B cell (primary cell): ENCODE measurements around the gene KCND2. TPM values are rescaled to one million over a fixed set of nuclear protein-coding genes. Genes with fewer than 3 reads are reported as not detected.

Experiments used
- ATAC-seq: fragments of 200-7000 bp; cut with Tn5 transposase; one replicate; pipeline ENCODE4 v1.10.0; 2021; ENCODE audit warnings: low read depth, mild to moderate bottlenecking, moderate number of reproducible peaks, moderate library complexity
- CTCF ChIA-PET: fragments of 350-600 bp; sonication (Branson Sonifier 250); formaldehyde crosslinking; loops from one replicate; lab custom pipeline; 2021; ENCODE audit warnings: antibody characterized with exemption, inconsistent platforms; lab: Charles Lee
- POLR2A ChIA-PET: fragments of 350-600 bp; sonication (Branson Sonifier 250); formaldehyde crosslinking; loops from one replicate; lab custom pipeline; 2021; ENCODE audit warnings: antibody characterized with exemption; lab: Charles Lee
- DNase-seq: peaks from one replicate; pipeline ENCODE4 v3.0.0; 2013
- H2AFZ ChIP-seq: 2 replicates; pipeline ENCODE4 v1.6.1; 2012; ENCODE audit warnings: mild to moderate bottlenecking, low read depth, low read length; ENCODE audit not compliant: insufficient read depth, poor library complexity, severe bottlenecking
- H3K27ac ChIP-seq, 2 donors: 1 replicate in 1 of 2; 2 replicates in 1 of 2; pipeline ENCODE4 v1.5.1; 2012 to 2013; ENCODE audit warnings: low read length in 2 of 2, mild to moderate bottlenecking in 2 of 2, moderate library complexity in 1 of 2
- H3K27me3 ChIP-seq, 4 experiments: fragments of 200-600 bp in 1 of 4; sonication (generic) in 1 of 4; replicated peaks in 1 of 4; 1 replicate in 2 of 4; 2 replicates in 2 of 4; pipeline versions ENCODE4 v1.6.1 to v1.7.0; 2013 to 2016; ENCODE audit warnings: low read length in 3 of 4, mild to moderate bottlenecking in 2 of 4, mixed read lengths in 1 of 4, moderate library complexity in 1 of 4; ENCODE audit not compliant: insufficient read depth in 4 of 4, control insufficient read depth in 3 of 4; ENCODE audit errors: control extremely low read depth in 1 of 4
- H3K36me3 ChIP-seq, 2 experiments: replicated peaks in 1 of 2; 1 replicate in 1 of 2; 2 replicates in 1 of 2; pipeline versions ENCODE4 v1.6.1 to v1.7.1; 2013; ENCODE audit warnings: low read length in 1 of 2; ENCODE audit not compliant: insufficient read depth in 2 of 2, control insufficient read depth in 1 of 2; ENCODE audit errors: control extremely low read depth in 1 of 2, extremely low read depth in 1 of 2
- H3K4me1 ChIP-seq, 2 donors: fragments of 200-600 bp in 1 of 2; sonication (generic) in 1 of 2; 1 replicate in 1 of 2; 2 replicates in 1 of 2; pipeline versions ENCODE4 v1.5.1 to v1.6.1; 2013 to 2017; ENCODE audit warnings: low read length in 2 of 2; ENCODE audit not compliant: control insufficient read depth in 2 of 2, insufficient read depth in 2 of 2
- H3K4me2 ChIP-seq: replicated peaks from 2 replicates; pipeline ENCODE3; 2012; ENCODE audit warnings: mild to moderate bottlenecking, low read depth, low read length; ENCODE audit not compliant: poor library complexity, severe bottlenecking
- H3K4me3 ChIP-seq, 5 experiments: fragments of 200-600 bp in 1 of 5; sonication (generic) in 1 of 5; 1 replicate in 3 of 5; 2 replicates in 2 of 5; pipeline versions ENCODE4 v1.5.1 to v1.7.0; 2011 to 2016; ENCODE audit warnings: low read length in 4 of 5, mild to moderate bottlenecking in 4 of 5, low read depth in 2 of 5, control low read depth in 1 of 5, moderate library complexity in 1 of 5; ENCODE audit not compliant: insufficient read depth in 1 of 5; ENCODE audit errors: control extremely low read depth in 1 of 5, extremely low read depth in 1 of 5
- H3K79me2 ChIP-seq: fragments of 200-600 bp; sonication (generic); one replicate; pipeline ENCODE4 v1.6.0; 2016; ENCODE audit warnings: low read length; ENCODE audit not compliant: control insufficient read depth, insufficient read depth
- H3K9ac ChIP-seq: fragments of 200-600 bp; sonication (generic); 2 replicates; pipeline ENCODE4 v1.6.1; 2017; ENCODE audit warnings: mild to moderate bottlenecking, low read length, moderate library complexity
- H3K9me3 ChIP-seq, 3 donors: one replicate each; pipeline versions ENCODE4 v1.6.1 to v1.7.1; 2013; ENCODE audit warnings: low read length in 2 of 3; ENCODE audit not compliant: control insufficient read depth in 2 of 3, insufficient read depth in 1 of 3; ENCODE audit errors: control extremely low read depth in 1 of 3
- H4K20me1 ChIP-seq: 2 replicates; pipeline ENCODE4 v1.6.0; 2012; ENCODE audit warnings: mild to moderate bottlenecking, low read length; ENCODE audit not compliant: insufficient read depth, control insufficient read depth, poor library complexity, severe bottlenecking
- H3K27ac Mint-ChIP-seq: one replicate; pipeline ENCODE4 v1.8.0; 2021; ENCODE audit warnings: mixed read lengths
- H3K27me3 Mint-ChIP-seq: one replicate; pipeline ENCODE4 v1.8.0; 2021; ENCODE audit warnings: mixed read lengths
- H3K4me1 Mint-ChIP-seq: one replicate; pipeline ENCODE4 v1.8.0; 2021; ENCODE audit warnings: mixed read lengths
- H3K4me3 Mint-ChIP-seq: one replicate; pipeline ENCODE4 v1.8.0; 2021; ENCODE audit warnings: mixed read lengths
- H3K9me3 Mint-ChIP-seq: one replicate; pipeline ENCODE4 v1.8.0; 2022; ENCODE audit warnings: mixed read lengths; ENCODE audit not compliant: insufficient read depth
- CTCF ChIP-seq: fragments of 200-600 bp; IDR thresholded peaks from one replicate; pipeline ENCODE4 v1.8.0; 2022; ENCODE audit warnings: antibody characterized with exemption, mild to moderate bottlenecking
- EZH2 ChIP-seq: IDR thresholded peaks from 2 replicates; pipeline ENCODE4 v1.6.1; 2012; ENCODE audit warnings: borderline replicate concordance, low read depth, mild to moderate bottlenecking, moderate library complexity, low read length; ENCODE audit not compliant: insufficient read depth, poor library complexity, severe bottlenecking
- WGBS: methylation state at CpG from one replicate; pipeline ENCODE4 v1.1.5; 2013; ENCODE audit warnings: missing lambda C conversion rate; ENCODE audit not compliant: insufficient coverage; 5-methylcytosine and 5-hydroxymethylcytosine counted together
- intact Hi-C: fragments of 100-400 bp; cut with micrococcal nuclease; formaldehyde crosslinking; loops from one replicate; pipeline ENCODE4 v1.10.0; 2022
- polyA plus RNA-seq: library from polyadenylated mRNA; depleted of rRNA; stranded (reverse); fragments of >200 nt; gene quantifications from 2 replicates; pipeline ENCODE4 v1.2.3, GENCODE V29; 2012
- total RNA-seq, 2 donors: library from RNA; stranded (reverse); fragments of 120-200 nt in 1 of 2; gene quantifications; 1 replicate in 1 of 2; 2 replicates in 1 of 2; pipeline versions ENCODE4 v1.2.3 to v1.2.4, GENCODE V29; 2013 to 2022

The KCND2 gene
- total and polyA plus RNA-seq, 2 donors (not counting 1 experiment from before 2014, with no cell fraction given): not detected

- H3K4me3 Mint-ChIP-seq: no peak overlapping the region
- ATAC-seq (no peak), DNase-seq (no peak)
- no peaks in the 10 kb centered on the region for H3K79me2 ChIP-seq
- no peak overlapping the region for H3K27ac Mint-ChIP-seq
- H3K4me2 ChIP-seq: no peak overlapping the region
- H3K9ac ChIP-seq: no peak overlapping the region
- no peaks in the 10 kb centered on the region for H3K9me3 ChIP-seq
- POLR2A ChIA-PET: no interaction called here
- no peaks in the 10 kb centered on the region for H3K9me3 Mint-ChIP-seq
- no peaks in the 10 kb centered on the region for H3K27me3 Mint-ChIP-seq
- intact Hi-C loops: no loop called here
- no CpG with 5 or more reads among the region's 3 CpGs for WGBS
- no peaks in the 10 kb centered on the region for H3K4me1 ChIP-seq
- H3K27me3 ChIP-seq: no peaks in the 10 kb centered on the region
- H3K27ac ChIP-seq: no peak overlapping the region
- H3K4me1 Mint-ChIP-seq: no peaks in the 10 kb centered on the region
- no peaks in the 10 kb centered on the region for H3K36me3 ChIP-seq
- H2AFZ ChIP-seq: no peak overlapping the region
- TF ChIP-seq EZH2 (no peak), CTCF (no peak)
- H3K4me3 ChIP-seq: no peak overlapping the region
- CTCF ChIA-PET: no interaction called here
- no peaks in the 10 kb centered on the region for H4K20me1 ChIP-seq
Measured at GRCh38 chr7:120586571-120586970, 313.6 kb downstream of the KCND2 start.

- no peak overlapping the region for H2AFZ ChIP-seq
- no peak overlapping the region for H3K4me2 ChIP-seq
- H3K27me3 ChIP-seq: no peaks in the 10 kb centered on the region
- no peak overlapping the region for H3K27ac ChIP-seq
- Mint-ChIP-seq H3K27me3 (no peaks in the 10 kb centered on the region), H3K27ac (no peak overlapping the region), H3K4me3 (no peak overlapping the region), H3K4me1 (no peaks in the 10 kb centered on the region), H3K9me3 (no peaks in the 10 kb centered on the region)
- H3K4me1 ChIP-seq: no peaks in the 10 kb centered on the region
- ATAC-seq: no peak
- intact Hi-C loops: no loop called here
- no peaks in the 10 kb centered on the region for H3K36me3 ChIP-seq
- no peak overlapping the region for H3K4me3 ChIP-seq
- DNase-seq: no peak
- H3K79me2 ChIP-seq: no peaks in the 10 kb centered on the region
- WGBS: no CpG with 5 or more reads among the region's 3 CpGs
- ChIA-PET POLR2A (no interaction called here), CTCF (no interaction called here)
- H3K9me3 ChIP-seq: no peaks in the 10 kb centered on the region
- TF ChIP-seq CTCF (no peak), EZH2 (no peak)
- H3K9ac ChIP-seq: no peak overlapping the region
- no peaks in the 10 kb centered on the region for H4K20me1 ChIP-seq
Measured at GRCh38 chr7:120587243-120587642, 314.3 kb downstream of the KCND2 start.
